Neural progenitor cell (in vitro differentiated cells): ENCODE data around the gene CCDC142. TPM values are rescaled to one million over a fixed set of nuclear protein-coding genes. Genes with fewer than 3 reads are reported as not detected.

Source experiments
- DNase-seq: peaks from one replicate; pipeline ENCODE4 v3.0.0-alpha.2; 2016; ENCODE audit warnings: low spot score
- H2AFZ ChIP-seq: fragments of 200-600 bp; sonication (generic); replicated peaks from 2 replicates; pipeline ENCODE4 v1.6.1; 2016; ENCODE audit warnings: antibody characterized with exemption
- H3F3A ChIP-seq: fragments of 200-600 bp; sonication (generic); 2 replicates; pipeline ENCODE4 v1.6.1; 2016; ENCODE audit warnings: antibody characterized with exemption, low read depth
- H3K27ac ChIP-seq: fragments of 200-600 bp; sonication (generic); 2 replicates; pipeline ENCODE4 v1.5.1; 2016; ENCODE audit warnings: mild to moderate bottlenecking
- H3K27me3 ChIP-seq: fragments of 200-600 bp; sonication (generic); 2 replicates; pipeline ENCODE4 v1.6.1; 2016; ENCODE audit warnings: mild to moderate bottlenecking, moderate library complexity
- H3K36me3 ChIP-seq: fragments of 200-600 bp; sonication (generic); 2 replicates; pipeline ENCODE4 v1.5.1; 2016
- H3K4me1 ChIP-seq: fragments of 200-600 bp; sonication (generic); 2 replicates; pipeline ENCODE4 v1.6.1; 2016; ENCODE audit warnings: mixed run types
- H3K4me2 ChIP-seq: fragments of 200-600 bp; sonication (generic); 2 replicates; pipeline ENCODE4 v1.6.1; 2016
- H3K4me3 ChIP-seq: fragments of 200-600 bp; sonication (generic); 2 replicates; pipeline ENCODE4 v1.5.1; 2016
- H3K79me2 ChIP-seq: fragments of 200-600 bp; sonication (generic); 2 replicates; pipeline ENCODE4 v1.6.1; 2016; ENCODE audit warnings: low read depth
- H3K9ac ChIP-seq: fragments of 200-600 bp; sonication (generic); 2 replicates; pipeline ENCODE4 v1.6.1; 2016
- H3K9me3 ChIP-seq: fragments of 200-600 bp; sonication (generic); 2 replicates; pipeline ENCODE4 v1.5.1; 2016; ENCODE audit warnings: low read depth
- H4K20me1 ChIP-seq: fragments of 200-600 bp; sonication (generic); 2 replicates; pipeline ENCODE4 v1.6.1; 2016; ENCODE audit warnings: low read depth
- H3K27ac Mint-ChIP-seq: 3 replicates; pipeline ENCODE4 v1.8.0; 2021; ENCODE audit warnings: mixed read lengths
- H3K27me3 Mint-ChIP-seq: 2 replicates; pipeline ENCODE4 v1.8.0; 2022; ENCODE audit warnings: low read depth, mild to moderate bottlenecking, inconsistent platforms, moderate library complexity, mixed read lengths; ENCODE audit not compliant: insufficient read depth
- H3K36me3 Mint-ChIP-seq: 3 replicates; pipeline ENCODE4 v1.8.0; 2021; ENCODE audit warnings: mixed read lengths
- H3K4me1 Mint-ChIP-seq: 3 replicates; pipeline ENCODE4 v1.8.0; 2021; ENCODE audit warnings: mixed read lengths
- H3K4me3 Mint-ChIP-seq: 3 replicates; pipeline ENCODE4 v1.8.0; 2021; ENCODE audit warnings: mild to moderate bottlenecking, moderate library complexity, mixed read lengths
- H3K9me3 Mint-ChIP-seq: 3 replicates; pipeline ENCODE4 v1.8.0; 2020; ENCODE audit warnings: mixed read lengths
- CTCF ChIP-seq: fragments of 200-600 bp; sonication (generic); IDR thresholded peaks from 2 replicates; pipeline ENCODE4 v1.5.1; 2017; ENCODE audit warnings: antibody characterized with exemption, mild to moderate bottlenecking
- EZH2 ChIP-seq: fragments of 200-600 bp; sonication (generic); IDR thresholded peaks from 2 replicates; pipeline ENCODE4 v1.6.1; 2017; ENCODE audit warnings: antibody characterized with exemption, mild to moderate bottlenecking, moderate library complexity
- EZH2phosphoT487 ChIP-seq: fragments of 200-600 bp; sonication (generic); IDR thresholded peaks from 2 replicates; pipeline ENCODE4 v1.6.1; 2017; ENCODE audit warnings: antibody characterized with exemption
- total RNA-seq: library from RNA; depleted of rRNA; stranded (reverse); fragments of >200 nt; gene quantifications from 2 replicates; pipeline ENCODE4 v1.2.3, GENCODE V29; 2015; ENCODE audit warnings: low replicate concordance

Gene CCDC142
- total RNA-seq, 1 donor from 2014 or later = 12.0 TPM

GRCh38 chr2:74430502-74430901 is 52.3 kb downstream of the CCDC142 start:
- Histone ChIP-seq H3F3A (peaks cover 16% of the 10 kb centered on the region), H3K27me3 (no peaks in the 10 kb centered on the region), H3K9ac (no peak overlapping the region), H4K20me1 (peaks cover 23% of the 10 kb centered on the region), H3K79me2 (peaks cover 21% of the 10 kb centered on the region), H3K27ac (no peak overlapping the region), H2AFZ (no peak overlapping the region), H3K4me1 (no peaks in the 10 kb centered on the region), H3K36me3 (no peaks in the 10 kb centered on the region), H3K9me3 (no peaks in the 10 kb centered on the region), H3K4me2 (no peak overlapping the region), H3K4me3 (no peak overlapping the region)
- TF ChIP-seq CTCF = no peak
- TF ChIP-seq EZH2 = no peak
- no peak for TF ChIP-seq EZH2phosphoT487
- no peak for DNase-seq
- Mint-ChIP-seq H3K4me1 (peaks cover 4% of the 10 kb centered on the region), H3K4me3 (no peak overlapping the region), H3K36me3 (peaks cover 34% of the 10 kb centered on the region), H3K27ac (no peak overlapping the region), H3K27me3 (peaks cover 2% of the 10 kb centered on the region), H3K9me3 (no peaks in the 10 kb centered on the region)

- peaks cover 33% of the 10 kb centered on the region for H3K36me3 Mint-ChIP-seq
- TF ChIP-seq EZH2 (no peak), EZH2phosphoT487 (no peak), CTCF (no peak)
- peak overlapping the region; percentile 24 for H3K4me3 Mint-ChIP-seq
- no peak overlapping the region for H2AFZ ChIP-seq
- H3K27me3 Mint-ChIP-seq = peaks cover 2% of the 10 kb centered on the region
- no peak overlapping the region for H3K4me2 ChIP-seq
- DNase-seq = no peak
- H3K9me3 ChIP-seq = no peaks in the 10 kb centered on the region
- H4K20me1 ChIP-seq = peaks cover 28% of the 10 kb centered on the region
- no peaks in the 10 kb centered on the region for H3K4me1 ChIP-seq
- H3K9ac ChIP-seq = no peak overlapping the region
- no peak overlapping the region for H3K4me3 ChIP-seq
- no peaks in the 10 kb centered on the region for H3K27me3 ChIP-seq
- H3K9me3 Mint-ChIP-seq = no peaks in the 10 kb centered on the region
- H3F3A ChIP-seq = peaks cover 21% of the 10 kb centered on the region
- peaks cover 6% of the 10 kb centered on the region for H3K4me1 Mint-ChIP-seq
- H3K27ac Mint-ChIP-seq = no peak overlapping the region
- no peak overlapping the region for H3K27ac ChIP-seq
- H3K79me2 ChIP-seq = peaks cover 17% of the 10 kb centered on the region
- no peaks in the 10 kb centered on the region for H3K36me3 ChIP-seq
Measured at GRCh38 chr2:74429487-74430451, 53.0 kb downstream of the CCDC142 start.

DNA sequence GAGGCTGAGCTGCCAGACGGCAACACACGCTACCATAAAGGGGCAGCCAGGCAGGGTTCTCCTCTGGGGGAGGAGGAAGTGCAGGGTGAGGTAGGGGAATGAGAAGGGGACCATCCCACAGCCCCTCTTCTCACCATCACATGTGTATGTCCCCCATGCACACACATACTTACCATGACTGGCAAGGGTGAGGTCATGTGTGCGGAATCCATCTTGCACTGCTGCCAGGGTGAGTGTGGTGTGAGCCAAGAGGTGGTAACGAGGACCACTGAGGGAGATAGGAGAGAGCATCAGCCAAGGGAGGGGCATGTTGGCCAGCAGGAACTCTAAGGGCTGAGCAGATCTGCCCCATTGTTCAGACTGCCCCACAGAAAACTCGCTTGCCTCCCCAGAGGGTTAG is 54.1 kb downstream of the CCDC142 start:
- H3K36me3 Mint-ChIP-seq = peaks cover 34% of the 10 kb centered on the region
- Histone ChIP-seq H3K27me3 (no peaks in the 10 kb centered on the region), H3K4me2 (no peak overlapping the region), H3K79me2 (peaks cover 6% of the 10 kb centered on the region), H4K20me1 (peaks cover 30% of the 10 kb centered on the region), H3K4me1 (no peaks in the 10 kb centered on the region), H3K27ac (no peak overlapping the region), H3K9me3 (no peaks in the 10 kb centered on the region), H3K36me3 (no peaks in the 10 kb centered on the region), H3K4me3 (no peak overlapping the region), H3F3A (peaks cover 21% of the 10 kb centered on the region), H3K9ac (no peak overlapping the region), H2AFZ (no peak overlapping the region)
- H3K27me3 Mint-ChIP-seq = peaks cover 2% of the 10 kb centered on the region
- DNase-seq = no peak
- TF ChIP-seq CTCF = no peak
- TF ChIP-seq EZH2phosphoT487 = no peak
- TF ChIP-seq EZH2 = no peak
- H3K4me3 Mint-ChIP-seq = no peak overlapping the region
- H3K27ac Mint-ChIP-seq = no peak overlapping the region
- H3K9me3 Mint-ChIP-seq = no peaks in the 10 kb centered on the region
- H3K4me1 Mint-ChIP-seq = peaks cover 12% of the 10 kb centered on the region
